Activated gamma-delta T cell treated with Interleukin-2 at 50 U/mL for 16 hours (primary cell): Measurements from ENCODE around the gene PIK3CD.

Experiments used
- DNase-seq: peaks from one replicate; pipeline ENCODE4 v3.0.0-alpha.2; 2020

Gene PIK3CD

DNA sequence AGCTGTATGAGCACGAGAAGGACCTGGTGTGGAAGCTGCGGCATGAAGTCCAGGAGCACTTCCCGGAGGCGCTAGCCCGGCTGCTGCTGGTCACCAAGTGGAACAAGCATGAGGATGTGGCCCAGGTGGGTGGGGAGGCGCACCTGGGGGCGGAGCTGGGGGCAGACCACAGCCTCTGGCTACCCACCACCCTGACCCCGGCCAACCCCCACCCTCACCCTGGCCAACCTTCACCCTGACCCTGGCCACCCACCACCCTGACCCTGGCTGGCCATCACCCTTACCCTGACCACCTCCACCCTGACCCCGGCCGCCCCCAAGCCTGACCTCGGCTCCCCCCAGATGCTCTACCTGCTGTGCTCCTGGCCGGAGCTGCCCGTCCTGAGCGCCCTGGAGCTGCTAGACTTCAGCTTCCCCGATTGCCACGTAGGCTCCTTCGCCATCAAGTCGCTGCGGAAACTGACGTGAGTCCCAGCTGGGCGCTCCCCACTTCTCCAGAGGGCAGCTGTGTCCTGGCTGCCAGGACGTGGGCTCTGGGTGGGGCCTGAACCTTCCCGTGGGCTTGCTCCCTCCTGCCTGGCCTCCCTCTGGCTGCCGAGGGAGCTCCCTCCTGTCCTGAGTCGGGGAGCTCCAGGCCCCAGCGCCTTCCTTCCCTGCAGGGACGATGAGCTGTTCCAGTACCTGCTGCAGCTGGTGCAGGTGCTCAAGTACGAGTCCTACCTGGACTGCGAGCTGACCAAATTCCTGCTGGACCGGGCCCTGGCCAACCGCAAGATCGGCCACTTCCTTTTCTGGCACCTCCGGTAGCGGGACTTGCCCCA lies 69.5 kb downstream of the PIK3CD start:
- DNase-seq, result no peak

DNA sequence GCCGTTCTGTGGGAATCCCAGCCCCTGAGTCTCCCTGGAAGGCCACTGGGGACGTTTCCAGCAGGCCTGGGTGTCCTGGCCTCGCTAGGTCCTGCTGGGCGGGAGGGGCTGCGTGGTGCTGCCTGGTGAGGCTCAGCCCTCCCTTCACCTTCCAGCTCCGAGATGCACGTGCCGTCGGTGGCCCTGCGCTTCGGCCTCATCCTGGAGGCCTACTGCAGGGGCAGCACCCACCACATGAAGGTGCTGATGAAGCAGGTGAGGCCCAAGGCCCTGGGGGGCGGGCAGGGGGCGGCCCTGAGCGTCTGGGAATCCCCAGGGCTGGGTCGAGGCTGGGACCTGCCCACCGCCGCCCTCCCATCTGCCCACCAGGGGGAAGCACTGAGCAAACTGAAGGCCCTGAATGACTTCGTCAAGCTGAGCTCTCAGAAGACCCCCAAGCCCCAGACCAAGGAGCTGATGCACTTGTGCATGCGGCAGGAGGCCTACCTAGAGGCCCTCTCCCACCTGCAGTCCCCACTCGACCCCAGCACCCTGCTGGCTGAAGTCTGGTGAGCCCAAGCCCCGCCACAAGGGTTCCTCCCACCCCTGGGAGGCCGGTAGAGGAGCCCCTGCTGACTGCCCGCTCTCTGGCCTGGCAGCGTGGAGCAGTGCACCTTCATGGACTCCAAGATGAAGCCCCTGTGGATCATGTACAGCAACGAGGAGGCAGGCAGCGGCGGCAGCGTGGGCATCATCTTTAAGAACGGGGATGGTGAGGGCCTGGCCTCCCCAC lies 70.3 kb downstream of the PIK3CD start:
- DNase-seq, result peak; percentile 80

- no peak for DNase-seq
Measured at GRCh38 chr1:9722378-9722749, 70.8 kb downstream of the PIK3CD start.

- DNase-seq, result no peak
Measured at GRCh38 chr1:9723068-9723805, 71.7 kb downstream of the PIK3CD start.

GRCh38 chr1:9723926-9724325 lies 72.4 kb downstream of the PIK3CD start:
- DNase-seq, result no peak

DNA sequence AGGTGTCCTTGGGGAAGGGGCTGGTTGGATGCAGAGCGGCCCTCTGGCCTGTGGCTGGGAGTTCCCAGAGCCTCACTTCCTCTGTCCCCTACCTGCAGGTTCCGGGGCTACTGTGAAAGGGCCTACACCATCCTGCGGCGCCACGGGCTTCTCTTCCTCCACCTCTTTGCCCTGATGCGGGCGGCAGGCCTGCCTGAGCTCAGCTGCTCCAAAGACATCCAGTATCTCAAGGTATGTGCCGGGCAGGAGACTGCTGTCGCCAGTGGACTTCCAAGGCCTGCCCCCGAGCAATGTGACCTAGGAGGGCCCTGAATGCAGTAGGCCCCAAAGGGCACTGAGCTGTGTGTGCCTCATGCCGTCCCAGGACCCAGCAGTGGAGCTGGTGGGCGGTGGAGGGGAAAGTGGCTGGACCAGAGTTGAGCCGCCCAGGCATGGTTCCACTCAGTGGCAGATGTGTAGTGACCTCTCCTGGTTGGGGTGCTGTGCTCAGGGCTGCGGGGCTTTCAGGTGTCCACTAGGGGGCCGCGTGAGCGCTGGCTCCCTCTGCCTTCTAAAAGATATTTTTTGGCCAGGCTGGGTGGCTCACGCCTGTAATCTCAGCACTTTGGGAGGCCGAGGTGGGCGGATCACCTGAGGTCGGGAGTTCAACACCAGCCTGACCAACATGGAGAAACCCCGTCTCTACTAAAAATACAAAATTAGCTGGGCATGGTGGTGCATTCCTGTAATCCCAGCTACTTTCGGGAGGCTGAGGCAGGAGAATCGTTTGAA lies 73.4 kb downstream of the PIK3CD start:
- peak; percentile 72 for DNase-seq

GRCh38 chr1:9726406-9726805 lies 74.9 kb downstream of the PIK3CD start:
- no peak for DNase-seq

GRCh38 chr1:9726905-9727595 lies 75.5 kb downstream of the PIK3CD start:
- no peak for DNase-seq

- DNase-seq, result peak; percentile 43
Measured at GRCh38 chr1:9728451-9729295, 77.1 kb downstream of the PIK3CD start.

DNA sequence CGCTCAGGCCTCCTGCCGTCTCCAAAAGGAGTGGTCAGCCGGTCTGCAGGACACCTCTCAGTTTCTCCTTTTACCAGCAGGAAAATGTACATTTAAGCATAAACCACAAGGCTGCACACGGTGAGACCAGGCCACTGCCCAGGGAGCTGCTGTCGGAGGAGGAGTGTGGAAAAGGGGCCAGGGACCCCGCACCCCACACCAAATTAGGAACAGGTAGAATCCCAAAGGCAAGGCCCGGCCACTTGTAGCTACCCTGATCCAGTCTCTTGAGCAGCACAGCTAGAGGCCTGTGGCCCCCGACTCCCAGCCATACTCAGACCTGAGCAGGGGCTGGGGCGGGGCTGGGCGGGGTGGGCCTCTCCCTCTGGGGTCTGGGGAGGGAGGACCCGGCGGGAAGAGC lies 78.0 kb downstream of the PIK3CD start:
- DNase-seq, result no peak

DNA sequence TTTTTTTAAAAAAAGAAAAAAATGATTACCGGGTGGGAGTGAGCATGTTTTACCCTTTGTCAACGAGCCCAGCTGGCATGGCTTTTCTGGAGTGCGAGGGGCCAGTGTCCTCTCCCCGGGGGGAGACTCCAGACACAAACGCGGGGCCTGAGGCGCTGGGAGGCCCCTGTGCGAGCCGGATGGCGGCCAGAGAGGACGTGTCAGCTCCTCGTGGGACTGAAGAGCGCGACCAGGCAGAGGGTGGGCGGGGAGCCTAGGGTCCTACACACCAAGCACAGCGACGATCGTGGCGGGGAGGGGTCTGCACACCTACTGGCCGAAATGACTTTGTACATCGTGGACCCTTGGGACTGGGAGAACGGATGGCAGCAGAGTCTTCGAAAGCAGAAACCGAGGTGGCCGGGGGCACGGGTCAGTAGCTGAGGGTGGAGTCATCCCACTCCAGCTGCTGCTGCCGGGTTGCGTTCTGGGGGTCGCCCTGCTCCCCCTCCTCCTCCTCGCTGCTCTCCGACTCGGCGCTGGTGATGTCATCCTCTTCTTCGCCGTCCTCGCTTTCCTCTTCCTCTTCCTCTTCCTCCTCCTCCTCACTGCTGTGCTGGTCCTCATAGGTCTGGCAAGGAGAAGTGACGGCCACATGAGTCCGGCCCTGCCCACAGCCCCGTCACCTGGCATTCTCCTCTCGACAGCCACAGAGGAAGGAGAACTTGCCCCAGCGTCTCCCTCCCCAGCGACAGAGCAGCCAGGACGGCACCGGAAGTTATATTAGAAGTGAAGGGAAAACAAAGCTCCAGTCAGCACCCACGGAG lies 78.8 kb downstream of the PIK3CD start:
- DNase-seq, result no peak

- no peak for DNase-seq
Measured at GRCh38 chr1:9731051-9731537, 79.6 kb downstream of the PIK3CD start.

- no peak for DNase-seq
Measured at GRCh38 chr1:9731561-9731960, 80.0 kb downstream of the PIK3CD start.

DNA sequence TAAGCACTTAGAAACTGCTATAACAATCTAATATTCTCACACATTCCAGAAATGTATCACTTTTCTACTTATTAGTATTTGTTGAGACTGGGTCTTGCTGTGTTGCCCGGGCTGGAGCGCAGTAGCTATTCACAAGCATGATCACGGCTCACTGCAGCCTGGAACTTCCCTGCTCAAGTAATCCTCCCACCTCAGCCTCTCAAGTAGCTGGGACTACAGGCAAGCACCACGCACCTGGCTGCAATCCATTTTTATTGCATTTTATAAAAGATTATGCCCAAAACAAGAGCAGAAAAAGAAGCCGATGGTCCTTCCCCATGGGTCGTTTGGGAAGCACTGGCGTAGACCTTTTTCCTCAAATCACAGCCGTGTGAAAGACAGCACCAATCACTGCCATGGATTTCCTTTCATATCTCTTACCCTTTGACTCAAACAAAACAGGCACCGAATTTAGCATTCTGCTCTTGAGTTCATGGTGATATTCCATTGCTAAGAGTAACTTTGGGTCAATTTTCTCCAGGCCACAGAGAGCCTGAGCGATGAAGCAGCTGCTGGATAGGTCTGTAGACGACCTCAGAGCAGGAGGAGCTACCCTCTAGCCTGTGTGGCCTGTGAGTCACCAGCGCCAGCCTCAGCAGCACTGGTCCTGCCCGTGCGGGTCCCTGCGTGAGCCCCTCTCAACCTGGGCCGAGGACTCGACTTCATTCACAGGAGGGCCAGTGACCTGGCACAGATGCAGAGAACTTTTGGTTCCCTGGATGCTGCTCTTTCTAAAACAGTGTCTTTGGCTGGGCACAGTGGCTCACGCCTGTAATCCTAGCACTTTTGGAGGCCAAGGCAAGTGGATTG lies 80.8 kb downstream of the PIK3CD start:
- no peak for DNase-seq

DNA sequence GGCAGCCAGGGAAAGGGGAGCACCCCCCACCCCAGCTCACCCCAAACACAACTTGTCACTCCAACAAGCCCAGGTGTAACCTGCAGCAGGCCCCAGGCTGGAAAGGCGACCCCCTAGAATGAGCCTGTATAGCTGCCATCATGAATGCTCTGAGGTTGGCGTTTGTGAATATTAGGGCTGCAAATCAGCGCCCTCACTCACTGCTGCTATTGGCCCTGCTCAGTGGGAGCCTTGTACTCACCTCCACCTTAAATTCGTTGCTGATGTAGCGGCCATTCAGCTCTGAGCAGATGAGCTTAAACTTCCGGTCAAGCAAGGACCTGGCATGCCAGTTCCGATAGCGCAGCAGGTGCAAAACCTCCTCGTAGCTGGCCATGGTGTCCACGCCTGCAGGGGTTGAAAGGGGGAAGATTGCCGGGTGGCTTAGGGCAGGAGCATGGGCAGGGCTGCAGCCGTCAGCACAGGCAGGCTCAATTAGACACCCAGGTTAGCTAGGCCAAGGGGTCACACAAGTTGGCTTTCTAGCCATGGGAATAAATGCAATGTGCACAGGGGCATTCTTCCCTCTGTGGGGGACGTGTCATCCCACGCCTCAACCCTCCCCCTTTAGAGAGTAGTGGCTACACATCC lies 81.7 kb downstream of the PIK3CD start:
- no peak for DNase-seq

- DNase-seq, result no peak
Measured at GRCh38 chr1:9735800-9736199, 84.3 kb downstream of the PIK3CD start.

- DNase-seq, result no peak
Measured at GRCh38 chr1:9736241-9736640, 84.7 kb downstream of the PIK3CD start.

DNA sequence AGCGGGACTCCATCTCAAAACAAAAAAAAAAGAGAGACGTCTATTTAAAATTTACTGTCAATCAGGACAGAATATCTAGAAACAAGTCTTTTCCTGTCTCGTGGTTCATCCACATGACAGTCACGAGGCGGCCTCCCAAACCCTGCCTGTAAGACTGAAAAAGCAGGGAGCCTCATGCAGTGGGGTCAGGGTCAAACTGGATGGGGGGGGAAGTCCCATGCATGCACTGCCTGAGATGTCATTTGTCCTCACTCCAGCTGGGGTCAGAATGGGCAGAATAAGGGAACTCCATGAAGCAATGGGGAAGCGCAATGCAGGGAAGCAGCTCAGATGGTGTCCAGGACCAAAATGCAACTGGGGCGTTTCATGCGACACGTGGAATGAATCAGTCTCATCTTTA lies 85.5 kb downstream of the PIK3CD start:
- no peak for DNase-seq

DNA sequence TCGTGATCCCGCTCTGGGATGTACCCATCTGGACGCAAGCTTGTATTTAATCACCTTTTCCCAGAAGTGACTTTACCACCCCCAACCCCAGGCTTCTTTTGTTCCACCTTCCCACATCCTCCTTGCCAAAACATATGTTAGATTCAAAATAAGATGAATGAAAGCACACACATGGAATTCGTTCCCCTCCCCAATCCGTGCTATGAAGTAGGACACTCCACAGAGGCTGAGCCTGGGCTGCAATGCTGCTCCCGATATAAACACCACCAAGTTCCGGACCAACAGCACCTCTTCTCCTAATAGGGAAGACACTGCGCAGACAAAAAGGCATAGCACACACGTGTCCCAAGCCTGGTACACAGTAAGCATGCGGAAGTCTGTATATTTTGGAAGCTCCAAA lies 86.1 kb downstream of the PIK3CD start:
- DNase-seq, result no peak
